ENCODE measurements around the gene VIPR2.
"Not testable (repeated sequence)": the region's sequence is repeated elsewhere in the genome, so short reads cannot be mapped to it uniquely, and the experiment has no call there.

Gene VIPR2

DNA sequence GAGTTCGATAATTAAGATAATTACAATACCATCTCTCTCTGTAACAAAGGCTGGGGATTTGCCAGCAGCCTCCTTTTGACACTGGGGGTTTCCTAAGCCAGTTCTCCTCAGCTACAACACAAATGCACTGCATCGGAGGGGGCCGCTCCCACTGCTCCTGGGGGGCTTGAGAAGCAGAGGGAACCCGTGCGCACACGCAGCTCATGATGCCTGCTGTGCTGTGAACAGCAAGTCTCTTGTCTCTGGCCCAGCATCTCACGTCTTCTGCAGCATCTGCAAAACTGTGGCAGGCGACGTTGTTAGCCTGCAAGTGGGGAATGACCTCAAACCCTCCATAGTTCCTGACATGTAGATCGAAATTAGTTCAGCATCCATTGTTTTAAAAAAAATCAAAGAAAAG, 5.5 kb downstream of the VIPR2 start:
- H3K27me3 ChIP-seq (ENCODE audit: insufficient read depth, low read length), result peaks cover 11% of the 10 kb centered on the region
- no peak overlapping the region for H3K27ac ChIP-seq (ENCODE audit: low read depth, low read length)
- H3K79me2 ChIP-seq (ENCODE audit: control insufficient read depth, insufficient read depth, low read length, unreplicated experiment), result no peaks in the 10 kb centered on the region
- H3K4me1 ChIP-seq (ENCODE audit: control insufficient read depth, insufficient read depth, low read length, unreplicated experiment), result no peaks in the 10 kb centered on the region
- no peaks in the 10 kb centered on the region for H3K36me3 ChIP-seq (ENCODE audit: insufficient read depth, low read length)
- H3K4me3 ChIP-seq (ENCODE audit: low read depth, low read length), result no peak overlapping the region
- H2AFZ ChIP-seq (ENCODE audit: low read length, unreplicated experiment), result no peak overlapping the region

- Histone ChIP-seq H3K27me3 (ENCODE audit: insufficient read depth, low read length) (peaks cover 4% of the 10 kb centered on the region; the same call in 1 of the 2 replicates), H3K36me3 (ENCODE audit: insufficient read depth, low read length) (no peaks in the 10 kb centered on the region), H3K79me2 (ENCODE audit: control insufficient read depth, insufficient read depth, low read length, unreplicated experiment) (no peaks in the 10 kb centered on the region), H3K4me3 (ENCODE audit: low read depth, low read length) (no peak overlapping the region), H3K27ac (ENCODE audit: low read depth, low read length) (no peak overlapping the region), H2AFZ (ENCODE audit: low read length, unreplicated experiment) (no peak overlapping the region), H3K4me1 (ENCODE audit: control insufficient read depth, insufficient read depth, low read length, unreplicated experiment) (no peaks in the 10 kb centered on the region)
These were observed 6.2 kb downstream of the VIPR2 start for GRCh38 chr7:159138508-159138907.

- Histone ChIP-seq H3K27ac (ENCODE audit: low read depth, low read length) (no peak overlapping the region), H3K36me3 (ENCODE audit: insufficient read depth, low read length) (no peaks in the 10 kb centered on the region), H3K4me1 (ENCODE audit: control insufficient read depth, insufficient read depth, low read length, unreplicated experiment) (no peaks in the 10 kb centered on the region), H2AFZ (ENCODE audit: low read length, unreplicated experiment) (no peak overlapping the region), H3K4me3 (ENCODE audit: low read depth, low read length) (no peak overlapping the region), H3K79me2 (ENCODE audit: control insufficient read depth, insufficient read depth, low read length, unreplicated experiment) (no peaks in the 10 kb centered on the region), H3K27me3 (ENCODE audit: insufficient read depth, low read length) (no peaks in the 10 kb centered on the region)
These were observed 6.8 kb downstream of the VIPR2 start for GRCh38 chr7:159137906-159138305.

GRCh38 chr7:159136846-159137245, 7.8 kb downstream of the VIPR2 start:
- no peaks in the 10 kb centered on the region for H3K27me3 ChIP-seq (ENCODE audit: insufficient read depth, low read length)
- H3K79me2 ChIP-seq (ENCODE audit: control insufficient read depth, insufficient read depth, low read length, unreplicated experiment), result no peaks in the 10 kb centered on the region
- H3K36me3 ChIP-seq (ENCODE audit: insufficient read depth, low read length), result no peaks in the 10 kb centered on the region
- no peak overlapping the region for H2AFZ ChIP-seq (ENCODE audit: low read length, unreplicated experiment)
- no peak overlapping the region for H3K27ac ChIP-seq (ENCODE audit: low read depth, low read length)
- no peak overlapping the region for H3K4me3 ChIP-seq (ENCODE audit: low read depth, low read length)
- no peaks in the 10 kb centered on the region for H3K4me1 ChIP-seq (ENCODE audit: control insufficient read depth, insufficient read depth, low read length, unreplicated experiment)

DNA sequence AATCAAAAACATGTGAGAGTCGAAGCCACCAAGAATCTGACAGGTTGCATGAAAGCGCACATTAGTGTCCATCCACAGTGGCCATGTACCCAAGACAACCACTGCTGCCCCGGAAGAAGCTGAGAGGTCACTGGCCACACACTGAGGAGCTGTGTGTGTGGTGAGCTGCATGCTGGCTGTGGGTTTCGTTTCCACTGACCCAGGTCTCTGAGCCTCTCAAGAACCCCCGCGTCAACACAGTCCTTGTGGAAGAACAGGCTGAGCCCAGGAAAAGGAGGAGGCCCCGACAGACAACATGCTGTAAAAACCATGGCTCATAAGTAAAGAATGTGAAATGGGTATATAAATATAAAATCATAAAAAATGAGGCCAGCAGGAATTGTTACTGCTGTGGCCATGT, 8.2 kb downstream of the VIPR2 start:
- Histone ChIP-seq H3K79me2 (ENCODE audit: control insufficient read depth, insufficient read depth, low read length, unreplicated experiment) (no peaks in the 10 kb centered on the region), H2AFZ (ENCODE audit: low read length, unreplicated experiment) (no peak overlapping the region), H3K27ac (ENCODE audit: low read depth, low read length) (no peak overlapping the region), H3K4me1 (ENCODE audit: control insufficient read depth, insufficient read depth, low read length, unreplicated experiment) (no peaks in the 10 kb centered on the region), H3K36me3 (ENCODE audit: insufficient read depth, low read length) (no peaks in the 10 kb centered on the region), H3K4me3 (ENCODE audit: low read depth, low read length) (no peak overlapping the region), H3K27me3 (ENCODE audit: insufficient read depth, low read length) (no peaks in the 10 kb centered on the region)

- H3K4me3 ChIP-seq (ENCODE audit: low read depth, low read length), result no peak overlapping the region
- H3K27me3 ChIP-seq (ENCODE audit: insufficient read depth, low read length), result no peaks in the 10 kb centered on the region
- H3K79me2 ChIP-seq (ENCODE audit: control insufficient read depth, insufficient read depth, low read length, unreplicated experiment), result no peaks in the 10 kb centered on the region
- no peak overlapping the region for H2AFZ ChIP-seq (ENCODE audit: low read length, unreplicated experiment)
- H3K36me3 ChIP-seq (ENCODE audit: insufficient read depth, low read length), result no peaks in the 10 kb centered on the region
- H3K27ac ChIP-seq (ENCODE audit: low read depth, low read length), result no peak overlapping the region
- H3K4me1 ChIP-seq (ENCODE audit: control insufficient read depth, insufficient read depth, low read length, unreplicated experiment), result no peaks in the 10 kb centered on the region
These were observed 8.7 kb downstream of the VIPR2 start for GRCh38 chr7:159136013-159136412.

DNA sequence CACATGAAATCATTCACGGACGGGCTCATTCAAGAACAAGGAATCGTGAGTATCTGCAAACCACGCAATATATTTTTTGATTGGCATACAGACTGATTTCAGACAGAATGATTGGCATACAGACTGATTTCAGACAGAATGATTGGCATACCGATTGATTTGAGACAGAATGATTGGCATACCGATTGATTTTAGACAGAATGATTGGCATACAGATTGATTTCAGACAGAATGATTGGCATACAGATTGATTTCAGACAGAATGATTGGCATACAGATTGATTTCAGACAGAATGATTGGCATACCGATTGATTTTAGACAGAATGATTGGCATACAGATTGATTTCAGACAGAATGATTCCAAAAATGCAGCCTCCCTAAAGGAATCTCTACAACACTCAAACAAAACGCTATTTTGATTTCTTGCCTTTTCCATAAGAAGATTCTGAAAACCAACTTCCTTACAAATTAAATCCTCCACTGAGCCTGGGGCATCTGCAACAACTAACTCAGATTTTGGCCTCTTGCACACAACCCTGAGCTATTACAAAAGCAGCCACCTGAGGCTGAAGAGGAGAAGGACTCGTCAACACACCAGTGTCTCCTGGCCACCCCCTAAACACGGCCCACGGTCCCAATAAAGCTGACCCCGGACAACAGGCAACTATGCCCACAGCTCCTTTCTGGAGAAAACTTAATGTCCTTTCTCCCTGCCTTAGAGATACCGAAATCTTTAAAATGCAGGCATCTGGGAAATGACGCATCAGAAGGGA, 11.8 kb downstream of the VIPR2 start:
- H3K79me2 ChIP-seq (ENCODE audit: control insufficient read depth, insufficient read depth, low read length, unreplicated experiment); H3K27me3 ChIP-seq (ENCODE audit: insufficient read depth, low read length); H2AFZ ChIP-seq (ENCODE audit: low read length, unreplicated experiment); H3K27ac ChIP-seq (ENCODE audit: low read depth, low read length); H3K36me3 ChIP-seq (ENCODE audit: insufficient read depth, low read length); H3K4me1 ChIP-seq (ENCODE audit: control insufficient read depth, insufficient read depth, low read length, unreplicated experiment); H3K4me3 ChIP-seq (ENCODE audit: low read depth, low read length): not testable (repeated sequence)

DNA sequence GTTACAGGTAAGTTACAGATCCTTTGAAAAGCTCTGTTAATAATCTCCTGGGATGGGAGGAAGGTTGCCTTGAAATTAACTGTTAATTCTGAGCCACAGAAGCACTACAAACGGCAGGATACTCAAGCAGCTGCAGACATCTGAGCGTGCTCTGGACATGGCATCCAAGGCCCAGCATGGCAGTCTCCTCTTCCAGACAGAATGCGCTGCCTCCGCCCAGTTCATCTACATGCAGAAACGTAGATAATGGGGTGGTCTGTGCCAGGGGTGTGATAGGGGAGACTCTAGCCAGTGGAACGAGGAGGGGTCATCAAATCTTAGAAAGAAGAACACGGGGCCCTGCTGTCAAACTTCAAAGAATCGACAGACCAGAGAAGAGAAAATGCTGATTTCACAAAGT, 13.8 kb downstream of the VIPR2 start:
- H2AFZ ChIP-seq (ENCODE audit: low read length, unreplicated experiment), result no peak overlapping the region
- no peaks in the 10 kb centered on the region for H3K4me1 ChIP-seq (ENCODE audit: control insufficient read depth, insufficient read depth, low read length, unreplicated experiment)
- H3K4me3 ChIP-seq (ENCODE audit: low read depth, low read length), result no peak overlapping the region
- H3K79me2 ChIP-seq (ENCODE audit: control insufficient read depth, insufficient read depth, low read length, unreplicated experiment), result no peaks in the 10 kb centered on the region
- H3K27me3 ChIP-seq (ENCODE audit: insufficient read depth, low read length), result no peaks in the 10 kb centered on the region
- no peak overlapping the region for H3K27ac ChIP-seq (ENCODE audit: low read depth, low read length)
- H3K36me3 ChIP-seq (ENCODE audit: insufficient read depth, low read length), result no peaks in the 10 kb centered on the region

GRCh38 chr7:159130199-159130775, 14.4 kb downstream of the VIPR2 start:
- Histone ChIP-seq H2AFZ (ENCODE audit: low read length, unreplicated experiment) (no peak overlapping the region), H3K27ac (ENCODE audit: low read depth, low read length) (no peak overlapping the region), H3K4me3 (ENCODE audit: low read depth, low read length) (no peak overlapping the region), H3K36me3 (ENCODE audit: insufficient read depth, low read length) (no peaks in the 10 kb centered on the region), H3K79me2 (ENCODE audit: control insufficient read depth, insufficient read depth, low read length, unreplicated experiment) (no peaks in the 10 kb centered on the region), H3K4me1 (ENCODE audit: control insufficient read depth, insufficient read depth, low read length, unreplicated experiment) (no peaks in the 10 kb centered on the region), H3K27me3 (ENCODE audit: insufficient read depth, low read length) (no peaks in the 10 kb centered on the region)

- Histone ChIP-seq H3K79me2 (ENCODE audit: control insufficient read depth, insufficient read depth, low read length, unreplicated experiment) (no peaks in the 10 kb centered on the region), H3K36me3 (ENCODE audit: insufficient read depth, low read length) (no peaks in the 10 kb centered on the region), H3K27ac (ENCODE audit: low read depth, low read length) (no peak overlapping the region), H3K4me3 (ENCODE audit: low read depth, low read length) (no peak overlapping the region), H2AFZ (ENCODE audit: low read length, unreplicated experiment) (no peak overlapping the region), H3K4me1 (ENCODE audit: control insufficient read depth, insufficient read depth, low read length, unreplicated experiment) (no peaks in the 10 kb centered on the region), H3K27me3 (ENCODE audit: insufficient read depth, low read length) (no peaks in the 10 kb centered on the region)
These were observed 15.9 kb downstream of the VIPR2 start for GRCh38 chr7:159128767-159129166.
